ENCODE data around the gene FRMD7.

DNA sequence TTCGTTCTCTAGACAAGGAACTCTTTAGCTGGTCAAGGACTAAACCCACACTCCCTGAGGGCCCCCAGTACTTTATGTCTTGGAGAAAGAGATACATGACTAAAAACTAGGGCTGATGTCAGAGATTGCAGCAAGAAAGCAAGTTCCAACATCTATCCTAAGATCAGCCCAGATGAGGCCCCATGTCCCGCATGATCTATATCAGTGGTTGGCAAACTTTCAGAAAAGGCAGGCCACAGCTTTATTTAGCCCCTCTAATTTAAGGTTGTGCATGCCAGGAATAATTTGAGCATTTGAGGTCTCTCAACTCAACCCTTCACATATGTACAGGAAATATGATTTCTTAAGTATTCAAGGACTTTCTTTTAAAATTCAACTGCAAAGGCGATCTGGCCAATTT is 44.1 kb upstream of the FRMD7 start:
- TF ChIP-seq RAD21 (conservative IDR thresholded peaks at IDR 0.05) (no peak), EZH2 (IDR thresholded peaks at IDR 0.05; ENCODE audit: borderline replicate concordance, insufficient read depth, low read length, poor library complexity, severe bottlenecking) (no peak), POLR2AphosphoS5 (IDR thresholded peaks at IDR 0.05) (no peak), EP300 (conservative IDR thresholded peaks at IDR 0.05; ENCODE audit: poor library complexity, severe bottlenecking) (no peak), TAF1 (IDR thresholded peaks at IDR 0.05; ENCODE audit: low read depth) (no peak)
- TF ChIP-seq, protein P1, sequence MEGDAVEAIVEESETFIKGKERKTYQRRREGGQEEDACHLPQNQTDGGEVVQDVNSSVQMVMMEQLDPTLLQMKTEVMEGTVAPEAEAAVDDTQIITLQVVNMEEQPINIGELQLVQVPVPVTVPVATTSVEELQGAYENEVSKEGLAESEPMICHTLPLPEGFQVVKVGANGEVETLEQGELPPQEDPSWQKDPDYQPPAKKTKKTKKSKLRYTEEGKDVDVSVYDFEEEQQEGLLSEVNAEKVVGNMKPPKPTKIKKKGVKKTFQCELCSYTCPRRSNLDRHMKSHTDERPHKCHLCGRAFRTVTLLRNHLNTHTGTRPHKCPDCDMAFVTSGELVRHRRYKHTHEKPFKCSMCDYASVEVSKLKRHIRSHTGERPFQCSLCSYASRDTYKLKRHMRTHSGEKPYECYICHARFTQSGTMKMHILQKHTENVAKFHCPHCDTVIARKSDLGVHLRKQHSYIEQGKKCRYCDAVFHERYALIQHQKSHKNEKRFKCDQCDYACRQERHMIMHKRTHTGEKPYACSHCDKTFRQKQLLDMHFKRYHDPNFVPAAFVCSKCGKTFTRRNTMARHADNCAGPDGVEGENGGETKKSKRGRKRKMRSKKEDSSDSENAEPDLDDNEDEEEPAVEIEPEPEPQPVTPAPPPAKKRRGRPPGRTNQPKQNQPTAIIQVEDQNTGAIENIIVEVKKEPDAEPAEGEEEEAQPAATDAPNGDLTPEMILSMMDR (IDR thresholded peaks at IDR 0.05; ENCODE audit: poor library complexity, severe bottlenecking), result no peak
- TF ChIP-seq, protein P2, sequence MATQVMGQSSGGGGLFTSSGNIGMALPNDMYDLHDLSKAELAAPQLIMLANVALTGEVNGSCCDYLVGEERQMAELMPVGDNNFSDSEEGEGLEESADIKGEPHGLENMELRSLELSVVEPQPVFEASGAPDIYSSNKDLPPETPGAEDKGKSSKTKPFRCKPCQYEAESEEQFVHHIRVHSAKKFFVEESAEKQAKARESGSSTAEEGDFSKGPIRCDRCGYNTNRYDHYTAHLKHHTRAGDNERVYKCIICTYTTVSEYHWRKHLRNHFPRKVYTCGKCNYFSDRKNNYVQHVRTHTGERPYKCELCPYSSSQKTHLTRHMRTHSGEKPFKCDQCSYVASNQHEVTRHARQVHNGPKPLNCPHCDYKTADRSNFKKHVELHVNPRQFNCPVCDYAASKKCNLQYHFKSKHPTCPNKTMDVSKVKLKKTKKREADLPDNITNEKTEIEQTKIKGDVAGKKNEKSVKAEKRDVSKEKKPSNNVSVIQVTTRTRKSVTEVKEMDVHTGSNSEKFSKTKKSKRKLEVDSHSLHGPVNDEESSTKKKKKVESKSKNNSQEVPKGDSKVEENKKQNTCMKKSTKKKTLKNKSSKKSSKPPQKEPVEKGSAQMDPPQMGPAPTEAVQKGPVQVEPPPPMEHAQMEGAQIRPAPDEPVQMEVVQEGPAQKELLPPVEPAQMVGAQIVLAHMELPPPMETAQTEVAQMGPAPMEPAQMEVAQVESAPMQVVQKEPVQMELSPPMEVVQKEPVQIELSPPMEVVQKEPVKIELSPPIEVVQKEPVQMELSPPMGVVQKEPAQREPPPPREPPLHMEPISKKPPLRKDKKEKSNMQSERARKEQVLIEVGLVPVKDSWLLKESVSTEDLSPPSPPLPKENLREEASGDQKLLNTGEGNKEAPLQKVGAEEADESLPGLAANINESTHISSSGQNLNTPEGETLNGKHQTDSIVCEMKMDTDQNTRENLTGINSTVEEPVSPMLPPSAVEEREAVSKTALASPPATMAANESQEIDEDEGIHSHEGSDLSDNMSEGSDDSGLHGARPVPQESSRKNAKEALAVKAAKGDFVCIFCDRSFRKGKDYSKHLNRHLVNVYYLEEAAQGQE (IDR thresholded peaks at IDR 0.05; ENCODE audit: borderline replicate concordance), result no peak
